ENCODE data around the gene TAB3.
A peak's percentile ranks its signal among the peaks of the same experiment; 100 is the strongest.

TAB3 gene

DNA sequence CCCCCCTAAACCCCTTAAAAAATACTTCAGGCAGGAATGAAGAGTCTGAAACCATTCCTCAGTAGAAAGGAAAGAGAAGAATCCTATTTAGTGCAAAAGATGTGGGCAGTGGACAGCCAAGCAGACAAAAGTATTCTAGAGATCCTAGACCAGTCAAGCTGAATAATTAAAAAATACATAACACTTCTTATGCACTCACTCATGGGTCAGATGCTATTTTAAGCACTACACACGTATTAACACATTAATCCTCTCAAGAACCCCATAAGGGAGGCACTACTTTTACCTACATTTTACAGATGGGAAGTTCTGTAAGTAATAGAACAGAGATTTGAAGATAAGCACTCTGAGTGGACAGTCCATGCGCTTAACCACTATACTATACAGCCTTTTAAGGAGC, 5.9 kb downstream of the TAB3 start:
- DNase-seq, result no peak

DNA sequence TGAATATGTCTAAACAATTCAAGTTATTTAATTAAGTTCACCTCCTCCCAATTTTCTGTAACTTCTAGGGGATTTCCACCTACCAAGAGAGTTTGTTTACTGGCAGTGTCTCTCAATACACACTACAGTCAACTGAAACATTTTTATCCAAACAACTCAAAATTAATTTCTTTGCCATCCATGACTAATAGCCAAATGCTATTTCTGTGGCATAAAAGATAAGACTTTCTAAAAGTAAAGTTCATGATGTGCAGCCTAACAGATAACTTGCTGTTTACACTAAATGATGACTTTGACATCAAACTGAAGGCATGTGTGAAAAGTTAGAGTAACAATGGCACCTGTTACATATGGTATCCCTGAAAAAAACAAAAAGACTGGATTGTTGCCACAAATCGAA, 7.3 kb downstream of the TAB3 start:
- no peak for DNase-seq

DNA sequence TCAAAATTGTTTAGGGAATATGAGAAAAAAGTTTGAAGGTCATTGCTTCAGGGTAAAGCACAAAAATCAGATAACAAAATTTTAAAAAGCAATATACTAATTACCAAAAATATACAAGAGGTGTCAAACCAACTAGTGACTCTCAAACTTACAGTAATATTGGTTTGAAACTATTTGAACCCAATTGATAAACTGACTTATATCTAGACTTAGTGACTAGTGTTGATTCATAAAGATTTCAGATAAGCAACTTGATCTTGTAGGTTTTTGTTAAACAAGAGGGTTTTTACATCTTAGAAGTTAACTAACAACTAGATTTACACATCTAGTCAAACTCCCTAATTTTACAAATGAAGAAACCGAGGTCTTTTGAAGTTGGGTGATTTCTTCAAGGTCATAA, 7.7 kb downstream of the TAB3 start:
- DNase-seq, result no peak

DNA sequence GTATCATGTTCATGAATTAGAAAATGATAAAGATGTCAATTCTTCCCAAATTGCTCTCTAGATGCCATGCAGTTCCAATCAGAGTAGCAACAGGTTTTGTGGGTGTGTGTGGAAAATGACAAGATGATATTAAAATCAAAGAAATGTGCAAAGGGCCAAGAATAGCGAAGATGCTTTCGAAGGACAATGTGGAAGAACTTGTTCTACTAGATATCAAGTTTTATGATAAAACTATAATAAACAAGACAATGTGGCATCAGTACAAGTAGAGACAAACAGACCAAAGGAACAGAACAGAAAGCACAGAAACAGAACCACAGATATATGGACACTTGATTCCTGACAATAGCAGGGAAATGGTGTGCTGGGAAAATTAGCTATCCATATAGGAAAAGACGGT, 9.0 kb downstream of the TAB3 start:
- no peak for DNase-seq

DNA sequence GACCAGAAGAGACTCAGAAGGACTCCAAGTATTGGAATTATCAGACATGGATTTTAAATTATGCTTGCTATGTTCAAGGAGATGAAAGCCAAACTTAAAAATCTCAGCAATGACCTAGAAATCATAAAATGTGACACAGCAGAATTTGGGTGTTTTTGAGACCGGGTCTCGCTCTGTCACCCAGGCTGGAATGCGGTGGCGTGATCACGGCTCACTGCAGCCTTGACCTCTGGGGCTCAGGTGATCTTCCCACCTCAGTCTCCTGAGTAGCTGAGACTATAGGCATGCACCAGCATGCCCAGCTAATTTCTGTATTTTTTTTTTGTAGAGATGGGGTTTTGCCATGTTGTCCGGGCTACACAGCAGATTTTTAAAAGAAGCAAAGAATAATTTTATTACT, 12.7 kb downstream of the TAB3 start:
- DNase-seq, result no peak

DNA sequence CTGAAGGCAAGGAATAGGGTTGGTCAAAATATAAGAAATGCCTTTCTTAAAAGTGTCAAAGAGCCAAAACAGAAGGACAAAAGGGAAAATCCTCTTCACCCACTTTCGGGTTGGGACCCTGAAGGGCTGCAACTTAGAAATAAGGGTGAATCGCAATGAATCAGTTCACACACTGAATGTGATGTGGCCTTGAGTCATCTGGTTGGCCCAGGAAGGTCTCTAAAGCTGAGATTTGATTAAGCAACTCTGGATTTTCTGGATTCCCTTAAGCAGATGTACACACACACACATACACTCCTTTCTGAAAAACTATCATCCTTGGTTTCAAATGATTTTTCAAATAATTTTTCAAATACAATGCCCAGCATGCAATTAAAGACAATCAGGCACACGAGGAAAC, 13.1 kb downstream of the TAB3 start:
- DNase-seq, result peak in 1 of 2 donors; percentile 10

DNA sequence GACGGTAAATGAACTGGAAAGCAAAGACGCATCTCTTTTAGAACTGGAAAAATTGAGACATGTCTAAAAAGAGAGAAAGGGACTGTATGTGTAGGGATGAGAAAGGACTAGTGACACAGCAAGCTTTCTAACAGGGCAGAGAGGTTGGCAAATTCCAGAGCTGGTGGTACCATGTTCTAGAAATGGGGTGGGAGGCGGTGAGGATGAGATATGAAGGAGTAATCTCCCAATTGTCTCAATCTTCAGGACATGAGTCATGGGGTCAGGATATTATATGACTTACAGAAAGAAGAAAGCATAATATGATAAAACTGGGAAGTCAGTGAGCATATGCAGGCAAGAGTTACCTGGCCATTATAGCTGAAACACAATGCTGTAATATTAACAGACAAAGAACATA, 14.2 kb downstream of the TAB3 start:
- no peak for DNase-seq

DNA sequence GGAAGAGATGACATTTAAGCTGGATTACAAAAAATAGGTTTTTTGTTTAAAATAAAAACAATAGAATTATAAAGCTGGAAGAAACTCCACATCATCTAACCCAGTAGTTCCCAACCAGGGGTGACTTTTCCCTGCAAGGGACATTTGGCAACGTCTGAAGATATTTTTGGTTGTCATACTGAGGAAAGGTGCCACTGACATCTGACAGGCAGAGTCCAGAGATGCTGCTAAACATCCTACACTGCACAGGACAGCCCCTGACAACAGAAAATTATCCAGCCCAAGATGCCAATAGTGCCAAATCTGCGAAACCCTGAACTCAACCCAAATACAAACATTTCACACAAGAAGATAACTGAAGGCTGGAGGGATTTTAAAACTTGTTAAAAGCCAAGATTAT, 18.5 kb downstream of the TAB3 start:
- no peak for DNase-seq

DNA sequence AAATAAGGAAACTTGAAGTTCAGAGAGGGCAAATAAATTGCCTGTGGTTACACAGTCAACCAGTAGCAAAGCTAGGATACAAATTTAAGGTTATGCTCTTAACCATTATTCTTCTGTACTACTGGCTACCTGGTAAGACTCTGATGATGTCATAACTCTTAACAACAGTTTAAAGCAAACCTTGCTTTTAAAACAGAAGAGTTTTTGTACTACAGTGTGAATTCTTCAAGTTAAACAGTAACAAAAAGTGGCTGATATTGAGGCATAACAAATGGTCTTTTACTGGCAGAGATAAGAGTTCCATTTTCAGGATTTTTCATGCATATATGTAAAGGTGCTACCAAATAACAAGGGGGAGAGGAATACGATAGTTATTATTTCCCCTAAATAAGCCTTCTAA, 23.4 kb downstream of the TAB3 start:
- no peak for DNase-seq

DNA sequence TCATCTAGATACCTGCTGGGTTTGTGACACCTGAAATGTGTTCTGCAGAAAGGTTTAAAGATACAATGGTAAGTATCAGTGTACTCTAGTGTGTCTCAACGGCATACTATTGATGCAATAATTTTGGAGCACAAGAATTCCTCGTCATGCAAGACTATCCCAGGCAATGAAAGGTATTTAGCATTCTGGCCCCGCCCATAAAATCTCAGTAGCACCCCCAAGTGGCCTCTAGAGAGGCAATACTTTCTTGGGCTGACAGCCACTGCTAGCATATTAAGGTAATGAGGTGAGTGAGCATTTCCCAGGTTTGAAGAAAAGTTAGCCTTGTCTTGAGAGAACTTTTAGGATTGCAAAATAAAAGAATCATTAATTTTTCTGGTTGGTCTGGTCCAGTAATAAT, 24.0 kb downstream of the TAB3 start:
- DNase-seq, result peak; percentile 24

DNA sequence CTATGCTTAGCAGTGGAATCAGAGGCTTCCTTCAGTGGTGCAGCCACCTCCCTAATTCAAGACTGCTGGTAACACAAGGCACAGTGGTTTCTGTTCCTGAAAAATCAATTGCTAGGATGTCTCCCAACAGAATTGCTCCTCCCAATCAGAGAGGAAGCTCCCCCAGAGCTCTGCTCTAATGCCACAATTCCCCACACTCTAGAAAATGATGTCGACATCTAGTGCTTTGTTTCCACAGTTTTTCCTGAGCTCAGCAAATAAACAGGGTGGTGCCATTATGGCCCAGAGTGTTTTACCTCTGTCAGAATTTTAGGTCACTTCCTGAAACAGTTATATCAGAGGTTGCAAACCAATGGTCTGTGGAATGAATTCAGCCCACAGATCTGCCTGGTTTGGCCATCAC, 24.7 kb downstream of the TAB3 start:
- peak; percentile 80 to 91 for DNase-seq

DNA sequence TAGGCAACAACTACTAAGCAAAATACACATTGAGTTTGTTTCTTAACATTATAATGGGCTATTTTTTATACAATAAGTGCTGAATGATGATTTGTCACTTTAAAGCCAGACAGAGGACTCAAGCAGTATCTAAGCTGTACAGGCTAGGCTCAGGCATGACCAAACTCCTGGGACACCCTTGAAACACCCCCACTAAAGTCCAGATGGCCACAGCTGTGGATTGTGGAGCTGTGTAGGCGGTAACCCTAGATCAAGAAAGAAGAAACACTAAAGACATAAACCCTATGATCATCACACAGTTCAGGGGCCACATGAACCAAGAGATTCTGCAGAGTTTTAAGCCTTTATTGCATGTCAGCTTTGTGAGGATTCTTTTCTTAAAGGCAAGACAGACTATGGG, 25.1 kb downstream of the TAB3 start:
- peak in 1 of 2 donors; percentile 59 for DNase-seq

DNA sequence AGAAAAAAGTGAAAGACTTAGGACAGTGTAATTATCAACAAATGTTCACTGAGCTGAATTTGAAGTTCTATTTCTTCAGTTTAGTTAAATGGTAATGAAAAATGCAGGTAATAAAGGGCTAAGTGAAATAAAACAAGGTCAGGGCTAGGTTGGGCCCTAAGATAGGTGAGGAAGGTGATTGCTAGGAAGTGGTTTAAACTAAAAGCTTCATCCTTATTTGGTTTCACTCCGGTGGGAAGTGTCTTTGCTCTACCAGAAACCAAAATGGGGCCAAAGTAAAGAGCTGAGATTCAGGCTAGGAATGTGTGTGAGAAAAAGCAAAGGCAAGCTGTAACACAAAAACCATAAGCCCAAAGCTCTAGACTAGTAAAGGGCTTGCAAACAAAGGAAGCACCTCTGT, 31.0 kb downstream of the TAB3 start:
- no peak for DNase-seq

DNA sequence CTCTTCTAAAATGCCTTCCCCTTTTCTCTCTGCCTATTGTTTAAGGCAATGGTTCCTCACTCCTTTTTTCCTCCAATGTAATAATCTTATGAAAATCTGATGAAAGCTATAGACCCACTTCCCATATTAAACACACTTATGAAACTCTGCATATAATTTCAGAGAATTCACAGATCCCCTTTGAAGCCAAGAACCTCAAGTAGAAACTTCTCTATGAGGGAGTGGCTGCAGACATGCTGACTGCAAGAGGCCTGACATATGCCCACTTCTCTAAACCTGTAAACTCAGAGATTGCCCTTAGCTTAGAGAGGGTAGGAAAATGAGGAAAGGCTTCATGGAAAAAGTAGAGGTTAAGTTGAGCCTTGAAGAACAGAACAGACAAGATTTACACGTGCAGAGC, 37.6 kb downstream of the TAB3 start:
- peak; percentile 39 to 80 for DNase-seq

DNA sequence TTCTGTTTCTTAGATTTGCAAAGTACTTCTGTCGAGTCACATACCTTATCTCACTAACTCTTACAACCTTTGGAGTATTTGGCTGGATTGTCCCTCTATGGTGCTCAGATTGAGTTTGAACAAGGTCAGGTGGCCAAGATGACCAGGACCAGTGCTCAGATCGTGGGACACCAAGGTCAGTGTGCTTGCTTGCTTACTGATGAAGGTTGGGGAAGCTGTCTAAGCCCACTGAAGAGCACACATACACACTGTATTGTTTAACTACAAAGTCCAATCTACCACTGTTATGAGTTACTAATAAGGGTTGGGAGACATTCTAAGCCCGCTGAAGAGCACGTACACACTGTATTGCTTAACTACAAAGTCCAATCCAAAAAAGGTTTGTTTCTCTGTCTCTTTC, 53.7 kb downstream of the TAB3 start:
- DNase-seq, result no peak

DNA sequence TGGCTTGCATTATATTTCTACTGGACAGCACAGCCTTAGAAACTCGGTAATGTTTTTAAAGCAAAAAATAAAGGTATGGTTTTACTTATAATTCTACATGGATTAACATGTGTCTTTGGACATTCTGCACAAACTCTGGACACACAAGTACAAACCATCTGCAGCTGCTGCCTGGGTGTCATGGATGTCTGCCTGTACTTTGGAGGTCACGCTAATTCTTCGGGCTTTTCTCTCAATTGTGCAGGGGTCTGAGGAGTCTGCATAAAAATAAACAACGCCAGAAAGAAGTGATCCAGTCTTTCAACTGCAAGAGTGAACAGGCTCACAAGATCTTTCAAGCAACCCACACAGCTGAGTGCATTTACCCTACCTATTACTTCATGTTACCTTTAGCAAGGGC, 55.2 kb downstream of the TAB3 start:
- no peak for DNase-seq

DNA sequence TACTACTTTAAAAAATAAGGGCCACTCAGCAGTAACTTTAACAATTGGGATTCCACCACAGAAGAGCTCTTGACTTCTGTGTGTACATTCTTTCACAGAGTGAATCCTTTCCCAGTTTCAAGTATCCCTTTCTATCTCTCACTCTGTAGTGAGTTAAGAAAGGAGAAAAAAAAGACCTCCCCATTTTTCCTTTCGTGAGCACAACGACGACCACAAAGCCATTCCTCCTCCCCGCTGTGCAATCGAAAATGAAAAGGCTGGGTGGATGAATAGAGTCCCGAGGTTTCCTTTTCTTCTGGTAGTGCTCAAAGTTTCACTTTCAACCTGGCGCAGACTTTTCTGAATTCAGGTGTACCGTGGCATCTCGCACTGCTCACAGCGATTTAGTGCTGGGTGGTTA, 58.0 kb downstream of the TAB3 start:
- DNase-seq, result no peak

DNA sequence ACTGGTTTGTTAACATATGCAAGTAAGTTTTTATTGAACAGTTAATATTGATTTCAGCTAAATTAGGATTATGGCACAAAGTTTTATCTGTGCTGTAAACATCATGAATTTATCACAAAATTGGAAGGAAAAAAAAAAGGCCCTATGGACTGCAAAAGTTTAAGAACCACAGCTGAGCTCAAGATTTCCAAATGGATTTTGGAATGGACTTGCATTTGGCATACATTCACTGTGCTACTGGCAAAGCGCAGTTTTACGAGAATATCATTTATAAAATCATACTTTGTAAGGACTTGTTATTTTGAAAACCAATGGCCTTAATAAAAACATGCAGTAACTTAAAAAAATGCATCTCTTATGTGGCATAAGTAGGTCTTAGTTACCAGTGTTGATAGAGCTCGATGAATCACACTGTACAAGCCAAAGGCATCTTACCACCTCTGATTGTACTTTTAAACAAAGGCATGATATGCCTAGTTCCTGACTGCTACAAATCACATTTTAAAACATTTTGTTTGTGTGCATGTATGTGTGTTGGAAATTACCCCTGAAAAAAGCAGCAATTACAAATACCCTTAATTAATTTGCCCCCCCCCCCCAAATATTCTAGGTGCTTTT, 58.6 kb downstream of the TAB3 start:
- no peak for DNase-seq

DNA sequence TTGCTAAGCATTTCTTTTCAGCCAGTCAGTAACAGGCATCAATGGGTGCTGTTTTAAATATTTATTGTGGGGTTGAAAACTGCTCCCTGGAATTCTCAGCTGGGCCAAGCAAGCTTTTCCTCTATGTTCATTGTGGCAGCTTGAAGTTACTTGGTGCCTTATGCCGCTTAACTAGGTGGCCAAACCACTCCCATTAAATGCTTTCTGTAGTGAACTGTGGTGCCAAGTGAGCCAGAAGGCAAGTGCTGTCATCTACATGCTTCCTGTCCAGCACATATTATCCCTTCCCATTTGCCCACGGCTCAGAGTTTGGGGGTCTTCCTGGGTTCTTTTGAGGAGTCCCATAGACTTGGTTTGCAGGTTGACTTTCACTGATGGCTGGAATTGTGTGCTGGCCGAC, 64.8 kb downstream of the TAB3 start:
- DNase-seq, result no peak

DNA sequence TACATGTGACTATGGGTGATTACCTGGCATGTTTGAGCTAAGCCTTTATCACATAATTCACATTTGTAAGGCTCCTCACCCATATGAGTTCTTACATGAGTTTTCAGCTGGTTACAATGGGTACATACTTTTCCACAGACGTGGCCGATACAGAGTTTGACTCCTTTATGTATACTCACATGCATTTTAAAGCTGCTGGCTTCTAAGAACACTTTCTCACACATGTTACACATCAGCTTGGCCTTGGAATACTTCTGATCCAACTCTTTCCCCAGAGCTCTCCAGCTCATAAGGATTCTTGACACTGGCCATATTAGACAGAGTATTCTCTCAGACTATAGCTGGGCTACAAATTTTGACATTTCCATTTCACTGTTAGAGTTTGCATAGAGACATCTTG, 66.3 kb downstream of the TAB3 start:
- DNase-seq, result no peak

DNA sequence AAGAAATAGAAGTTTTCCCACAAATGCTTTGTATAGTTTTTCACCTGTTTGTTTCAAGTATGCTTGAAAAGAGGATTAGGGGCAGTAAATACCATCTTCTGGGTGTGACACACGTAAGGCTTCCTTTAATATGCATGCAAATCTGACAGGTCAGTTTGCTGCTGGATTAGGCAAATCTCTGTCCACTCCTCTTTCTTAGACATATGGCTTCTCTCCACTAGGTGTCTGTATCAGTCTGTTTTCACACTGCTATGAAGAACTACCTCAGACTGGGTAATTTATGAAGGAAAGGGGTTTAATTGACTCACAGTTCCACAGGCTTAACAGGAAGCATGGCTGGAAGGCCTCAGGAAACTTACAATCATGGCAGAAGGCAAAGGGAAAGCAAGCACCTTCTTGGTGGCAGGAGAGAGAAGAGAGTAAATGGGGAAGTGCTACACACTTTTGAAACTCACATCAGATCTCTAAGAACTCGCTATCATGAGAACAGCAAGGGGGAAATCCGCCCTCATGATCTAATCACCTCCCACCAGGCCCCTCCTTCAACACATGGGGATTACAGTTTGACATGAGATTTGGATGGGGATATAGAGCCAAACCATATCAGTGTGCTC, 66.9 kb downstream of the TAB3 start:
- DNase-seq, result peak; percentile 13 to 18

DNA sequence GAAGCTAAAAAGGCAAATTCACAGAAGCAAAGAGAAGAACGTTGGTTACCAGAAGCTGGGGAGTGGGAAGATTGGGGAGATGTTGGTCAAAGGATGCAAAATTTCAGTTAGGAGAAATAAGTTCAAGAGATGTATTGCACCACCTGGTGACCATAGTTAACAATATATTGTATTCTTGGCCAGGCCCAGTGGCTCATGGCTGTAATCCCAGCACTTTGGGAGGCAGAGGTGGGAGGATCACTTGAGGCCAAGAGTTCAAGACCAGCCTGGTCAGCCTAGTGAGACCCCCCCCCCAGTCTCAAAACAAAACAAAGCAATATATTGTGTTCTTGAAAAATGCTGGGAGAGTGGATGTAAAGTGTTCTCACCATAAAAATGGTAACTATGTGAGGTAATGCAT, 67.9 kb downstream of the TAB3 start:
- no peak for DNase-seq

DNA sequence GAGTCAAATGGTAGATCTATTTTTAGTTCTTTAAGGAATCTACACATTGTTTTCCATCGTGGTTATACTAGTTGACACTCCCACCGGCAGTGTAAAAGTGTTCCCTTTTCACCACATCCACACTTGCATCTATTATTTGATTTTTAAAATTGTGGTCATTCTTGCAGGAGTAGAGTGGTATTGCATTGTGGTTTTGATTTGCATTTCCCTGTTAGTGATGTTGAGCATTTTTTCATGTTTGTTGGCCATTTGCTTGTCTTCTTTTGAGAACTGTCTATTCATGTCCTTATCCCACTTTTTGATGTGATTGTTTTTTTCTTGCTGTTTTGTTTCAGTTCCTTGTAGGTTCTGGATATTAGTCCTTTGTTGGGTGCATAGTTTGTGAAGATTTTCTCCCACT, 70.0 kb downstream of the TAB3 start:
- DNase-seq, result no peak

DNA sequence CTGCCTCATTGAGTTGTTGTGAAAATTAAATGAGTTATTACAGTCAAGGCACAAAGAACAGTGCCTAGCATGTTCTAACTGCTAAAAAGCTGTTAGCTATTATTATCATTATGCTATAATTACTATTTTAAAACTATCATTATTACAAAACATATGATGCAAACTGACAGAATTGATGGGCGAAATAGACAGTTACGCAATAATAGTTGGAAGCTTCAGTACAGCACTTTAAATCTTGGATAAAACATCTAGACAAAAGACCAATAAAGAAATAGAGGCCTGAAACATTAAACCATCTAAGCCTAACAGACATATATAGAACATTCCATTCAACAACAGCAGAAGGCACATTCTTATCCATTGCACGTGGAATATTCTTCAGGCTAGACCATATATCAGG, 73.0 kb downstream of the TAB3 start:
- DNase-seq, result no peak

DNA sequence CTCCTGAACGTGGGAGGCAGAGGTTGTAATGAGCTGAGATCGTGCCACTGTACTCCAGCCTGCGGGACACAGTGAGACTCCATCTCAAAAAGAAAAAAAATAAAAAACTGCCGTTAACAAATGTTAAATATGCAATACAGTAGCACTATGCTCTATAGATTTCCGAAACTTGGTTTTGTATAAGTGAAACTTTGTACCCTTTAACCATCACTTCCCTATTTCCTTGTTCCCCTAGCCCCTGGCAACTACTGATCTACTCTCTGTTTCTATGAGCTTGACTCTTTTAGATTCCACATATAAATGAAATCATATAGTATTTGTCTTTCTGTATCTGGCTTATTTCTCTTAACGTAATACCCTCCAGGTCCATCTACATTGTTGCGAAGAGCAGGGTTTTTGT, 74.1 kb downstream of the TAB3 start:
- no peak for DNase-seq

Data from inflammatory macrophage (primary cell).